ENCODE data around the gene SPATA16. TPM values are rescaled to one million over a fixed set of nuclear protein-coding genes. Genes with fewer than 3 reads are reported as not detected.

The SPATA16 gene
- total and polyA plus RNA-seq, 2 donors (not counting 3 experiments of a cell fraction or from before 2014, with no cell fraction given): not detected

DNA sequence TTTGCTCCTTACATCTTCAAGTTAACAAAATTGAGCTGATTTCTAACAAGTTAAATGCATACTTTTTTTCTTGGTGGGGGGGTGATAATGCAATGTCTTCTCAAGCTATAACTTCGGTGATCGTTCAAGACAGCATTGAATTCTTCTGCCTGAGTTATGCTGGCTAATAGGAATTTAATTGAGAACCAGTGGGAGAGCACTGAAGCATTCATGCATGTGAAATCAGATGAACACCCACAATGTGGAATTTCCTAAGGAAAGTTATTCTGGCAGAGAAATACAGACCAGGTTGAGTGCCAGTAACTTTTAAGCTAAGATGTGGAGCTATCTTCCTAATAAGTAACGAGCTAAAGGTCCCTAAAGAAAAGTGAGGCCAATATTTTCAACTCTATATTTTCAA is 3.0 kb downstream of the SPATA16 start:
- Histone ChIP-seq H3K4me1 (ENCODE audit: control insufficient read depth, extremely low read depth, insufficient read depth, low read length) (no peaks in the 10 kb centered on the region), H3K4me2 (ENCODE audit: insufficient read depth, low read length) (no peak overlapping the region), H3K9ac (replicated peaks; ENCODE audit: extremely low read depth, insufficient read depth, low read length) (no peak overlapping the region), H3K9me3 (replicated peaks; ENCODE audit: control insufficient read depth, insufficient read depth, low read length) (no peaks in the 10 kb centered on the region), H3K9me1 (replicated peaks; ENCODE audit: control insufficient read depth, extremely low read depth, insufficient read depth, low read length) (no peaks in the 10 kb centered on the region), H3K36me3 (ENCODE audit: control insufficient read depth in 2 of 2, extremely low read depth in 1 of 2, insufficient read depth in 2 of 2, low read length in 2 of 2) (no peaks in the 10 kb centered on the region), H3K27me3 (ENCODE audit: control insufficient read depth in 2 of 2, insufficient read depth in 2 of 2, low read length in 2 of 2) (peaks cover 0 to 3% of the 10 kb centered on the region in 2 experiments), H3K4me3 (replicated peaks in 1 of 3; ENCODE audit: insufficient read depth in 1 of 3, low read depth in 1 of 3, low read length in 3 of 3) (no peak overlapping the region), H2AFZ (ENCODE audit: low read depth, low read length) (no peak overlapping the region), H4K20me1 (replicated peaks; ENCODE audit: control insufficient read depth, extremely low read depth, insufficient read depth, low read length) (no peaks in the 10 kb centered on the region), H3K79me2 (ENCODE audit: control insufficient read depth, insufficient read depth, low read length) (no peaks in the 10 kb centered on the region), H3K27ac (ENCODE audit: insufficient read depth, low read depth, low read length) (no peak overlapping the region)
- ChIA-PET CTCF (no interaction called here), POLR2A (no interaction called here)
- no peak for TF ChIP-seq POLR2A (IDR thresholded peaks at IDR 0.05; ENCODE audit: low read depth, low read length)
- no peak for TF ChIP-seq FOS (IDR thresholded peaks at IDR 0.05; ENCODE audit: borderline replicate concordance, insufficient read depth, low read length)
- TF ChIP-seq GATA2 (IDR thresholded peaks at IDR 0.05; ENCODE audit: insufficient read depth, insufficient read length, low read depth, low read length): no peak
- TF ChIP-seq, protein P1, sequence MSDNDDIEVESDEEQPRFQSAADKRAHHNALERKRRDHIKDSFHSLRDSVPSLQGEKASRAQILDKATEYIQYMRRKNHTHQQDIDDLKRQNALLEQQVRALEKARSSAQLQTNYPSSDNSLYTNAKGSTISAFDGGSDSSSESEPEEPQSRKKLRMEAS (IDR thresholded peaks at IDR 0.05; ENCODE audit: insufficient read depth, insufficient read length): no peak
- TF ChIP-seq EZH2 (IDR thresholded peaks at IDR 0.05; ENCODE audit: borderline replicate concordance, low read depth, low read length, severe bottlenecking): no peak
- no peak for TF ChIP-seq JUN (IDR thresholded peaks at IDR 0.05; ENCODE audit: borderline replicate concordance, insufficient read depth, insufficient read length, low read depth)
- no peak for TF ChIP-seq MYC (IDR thresholded peaks at IDR 0.05; ENCODE audit: low read depth, low read length)
- no peak for TF ChIP-seq CTCF (IDR thresholded peaks at IDR 0.05; ENCODE audit: extremely low read depth in 1 of 2, insufficient read depth in 1 of 2, low read depth in 1 of 2, low read length in 2 of 2)
- TF ChIP-seq POLR2AphosphoS5 (IDR thresholded peaks at IDR 0.05; ENCODE audit: insufficient read depth, low read depth, low read length): no peak
- FAIRE-seq: no peak
- intact Hi-C loops (cut with micrococcal nuclease) (no loop called here), dilution Hi-C loops (cut with MboI; ENCODE audit: extremely low pct_ligation_motif_present, low sequenced_read_pairs) (no loop called here)
- no peak for DNase-seq (ENCODE audit: low read depth, low spot score)
- no TSS peak for BruUV-seq (replicated peaks)
